Measurements from ENCODE around the gene MAPKBP1. TPM values are rescaled to one million over a fixed set of nuclear protein-coding genes. Genes with fewer than 3 reads are reported as not detected.

Gene MAPKBP1
- polyA plus RNA-seq, 2 of the 4 experiments (the other 2 are of a cell fraction), result 2.5 to 6.1 TPM

DNA sequence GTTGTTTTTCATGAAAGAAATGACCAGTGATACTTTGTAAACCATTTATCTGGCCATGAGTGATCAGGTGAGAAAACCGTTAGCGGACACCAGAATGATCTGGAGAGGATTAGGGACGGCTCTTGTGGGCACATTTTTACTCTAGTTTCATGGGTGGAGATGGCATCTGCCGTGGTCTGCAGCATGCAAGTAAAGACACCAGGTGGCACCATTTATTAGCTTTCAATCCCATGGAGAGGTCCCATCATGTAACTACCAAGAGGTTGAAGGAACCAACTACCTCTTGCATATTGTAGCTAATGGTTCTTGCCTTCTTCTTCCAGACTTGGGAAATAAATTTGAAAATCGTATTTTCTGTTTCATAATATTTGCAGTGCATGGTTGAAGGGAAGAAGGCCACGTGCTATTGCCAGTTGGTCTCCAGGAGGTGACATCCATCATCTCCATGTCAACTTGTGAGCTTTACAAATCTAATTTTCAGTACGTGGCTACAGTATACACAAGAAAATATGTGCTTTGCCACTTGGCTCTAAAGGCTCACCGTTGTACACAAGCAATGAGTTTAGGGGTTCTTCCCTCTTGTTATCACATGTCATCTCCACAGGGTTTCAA lies 1.5 kb upstream of the MAPKBP1 start (continued):
- peak; percentile 49 to 70; a peak in 4 of 5 replicates for TF ChIP-seq RAD21 (conservative IDR thresholded peaks at IDR 0.05 in 1 of 2, IDR thresholded peaks at IDR 0.05 in 1 of 2)

DNA sequence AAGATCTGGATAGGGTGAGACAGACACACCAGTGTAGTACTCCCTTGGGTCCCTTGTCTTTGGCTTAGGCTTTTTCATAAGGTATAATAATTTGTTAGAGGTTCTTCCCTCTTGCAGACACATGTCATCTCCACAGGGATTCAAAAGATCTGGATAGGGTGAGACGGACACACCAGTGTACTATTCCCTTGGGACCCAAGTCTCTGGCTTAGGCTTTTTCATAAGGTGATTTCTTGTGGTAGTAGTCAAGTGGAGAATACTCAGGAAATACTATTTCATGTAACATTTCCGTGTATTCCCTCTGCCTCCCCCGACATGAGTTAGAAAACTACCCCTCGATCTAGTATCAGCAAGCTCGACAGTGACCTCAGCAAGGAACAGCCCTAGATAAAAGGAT lies 954 bp upstream of the MAPKBP1 start:
- Histone ChIP-seq H3K27ac (peak overlapping the region in 1 of 2 experiments; percentile 96; a peak in 4 of 6 replicates), H3K4me3 (no peak overlapping the region), H3K4me2 (peak overlapping the region; percentile 91), H3K9me3 (no peaks in the 10 kb centered on the region), H3K4me1 (peaks cover 22% of the 10 kb centered on the region; the same call in 2 of the 3 replicates)
- no peak for TF ChIP-seq CHD2 (IDR thresholded peaks at IDR 0.05; ENCODE audit: low read length, partially characterized antibody)
- TF ChIP-seq, protein P1, sequence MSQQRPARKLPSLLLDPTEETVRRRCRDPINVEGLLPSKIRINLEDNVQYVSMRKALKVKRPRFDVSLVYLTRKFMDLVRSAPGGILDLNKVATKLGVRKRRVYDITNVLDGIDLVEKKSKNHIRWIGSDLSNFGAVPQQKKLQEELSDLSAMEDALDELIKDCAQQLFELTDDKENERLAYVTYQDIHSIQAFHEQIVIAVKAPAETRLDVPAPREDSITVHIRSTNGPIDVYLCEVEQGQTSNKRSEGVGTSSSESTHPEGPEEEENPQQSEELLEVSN (IDR thresholded peaks at IDR 0.05; ENCODE audit: borderline replicate concordance, low read depth), result no peak
- TF ChIP-seq POLR2A (IDR thresholded peaks at IDR 0.05; ENCODE audit: low read length), result no peak
- TF ChIP-seq, protein P2, sequence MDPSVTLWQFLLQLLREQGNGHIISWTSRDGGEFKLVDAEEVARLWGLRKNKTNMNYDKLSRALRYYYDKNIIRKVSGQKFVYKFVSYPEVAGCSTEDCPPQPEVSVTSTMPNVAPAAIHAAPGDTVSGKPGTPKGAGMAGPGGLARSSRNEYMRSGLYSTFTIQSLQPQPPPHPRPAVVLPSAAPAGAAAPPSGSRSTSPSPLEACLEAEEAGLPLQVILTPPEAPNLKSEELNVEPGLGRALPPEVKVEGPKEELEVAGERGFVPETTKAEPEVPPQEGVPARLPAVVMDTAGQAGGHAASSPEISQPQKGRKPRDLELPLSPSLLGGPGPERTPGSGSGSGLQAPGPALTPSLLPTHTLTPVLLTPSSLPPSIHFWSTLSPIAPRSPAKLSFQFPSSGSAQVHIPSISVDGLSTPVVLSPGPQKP (IDR thresholded peaks at IDR 0.05; ENCODE audit: low read depth, low read length), result no peak
- 80% methylated on average over 5 of the region's 5 CpGs for WGBS (ENCODE audit: missing lambda C conversion rate)
- no peak for FAIRE-seq
- ChIA-PET POLR2A (no interaction called here), CTCF (interaction anchor here (0.7 to 8.0 kb wide), 21 partner anchors 10 to 308 kb away, joined by 3 to 103 read pairs (median 4); no protein-coding TSS in a partner anchor)
- DNase-seq (ENCODE audit: low read depth in 1 of 2, low spot score in 1 of 2), result no peak
- no peak for ATAC-seq

DNA sequence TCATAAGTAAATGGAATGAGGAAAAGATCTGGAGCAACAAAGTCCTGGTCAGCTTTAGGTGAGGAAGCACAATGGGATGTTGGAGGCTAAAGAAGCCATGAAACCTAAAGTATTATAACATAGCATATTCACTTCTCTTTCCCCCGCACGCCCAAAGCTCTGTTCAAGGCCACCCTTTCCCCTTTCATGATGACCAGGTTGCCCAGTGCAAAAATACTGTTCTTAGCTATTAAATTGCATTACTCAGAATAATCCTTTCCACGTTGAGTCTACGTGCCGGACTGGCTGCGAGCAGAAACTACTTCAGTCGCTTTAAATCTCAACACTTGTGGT lies 589 bp upstream of the MAPKBP1 start:
- FAIRE-seq (no peak), ATAC-seq (0 out of 6 replicates have a peak, but pooled peaks of 1 of the 2 experiments have one; percentile 2), DNase-seq (ENCODE audit: low read depth in 1 of 2, low spot score in 1 of 2) (no peak)
- ChIA-PET POLR2A (interaction anchor here (0.6 to 1.0 kb wide), 5 partner anchors 9 to 500 kb away, joined by 3 to 5 read pairs (median 3); partner anchors contain the start of genes GANC and TMEM87A), CTCF (interaction anchor here (0.7 to 8.0 kb wide), 14 partner anchors 9 to 308 kb away, joined by 3 to 103 read pairs (median 6); no protein-coding TSS in a partner anchor)
- WGBS (ENCODE audit: missing lambda C conversion rate), result 44% methylated on average over 7 of the region's 7 CpGs
- TF ChIP-seq POLR2AphosphoS2 (conservative IDR thresholded peaks at IDR 0.05; ENCODE audit: low read length) (no peak), NPAS2 (CRISPR knock-in tag; IDR thresholded peaks at IDR 0.05; ENCODE audit: borderline replicate concordance) (no peak), ESRRA (IDR thresholded peaks at IDR 0.05; ENCODE audit: borderline replicate concordance, low read length) (no peak), RFX5 (IDR thresholded peaks at IDR 0.05) (no peak), HEYL (CRISPR knock-in tag; IDR thresholded peaks at IDR 0.05) (no peak), HDAC2 (IDR thresholded peaks at IDR 0.05) (no peak)
- TF ChIP-seq, protein P3, sequence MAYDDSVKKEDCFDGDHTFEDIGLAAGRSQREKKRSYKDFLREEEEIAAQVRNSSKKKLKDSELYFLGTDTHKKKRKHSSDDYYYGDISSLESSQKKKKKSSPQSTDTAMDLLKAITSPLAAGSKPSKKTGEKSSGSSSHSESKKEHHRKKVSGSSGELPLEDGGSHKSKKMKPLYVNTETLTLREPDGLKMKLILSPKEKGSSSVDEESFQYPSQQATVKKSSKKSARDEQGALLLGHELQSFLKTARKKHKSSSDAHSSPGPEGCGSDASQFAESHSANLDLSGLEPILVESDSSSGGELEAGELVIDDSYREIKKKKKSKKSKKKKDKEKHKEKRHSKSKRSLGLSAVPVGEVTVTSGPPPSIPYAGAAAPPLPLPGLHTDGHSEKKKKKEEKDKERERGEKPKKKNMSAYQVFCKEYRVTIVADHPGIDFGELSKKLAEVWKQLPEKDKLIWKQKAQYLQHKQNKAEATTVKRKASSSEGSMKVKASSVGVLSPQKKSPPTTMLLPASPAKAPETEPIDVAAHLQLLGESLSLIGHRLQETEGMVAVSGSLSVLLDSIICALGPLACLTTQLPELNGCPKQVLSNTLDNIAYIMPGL (CRISPR knock-in tag; IDR thresholded peaks at IDR 0.05; ENCODE audit: borderline replicate concordance), result no peak
- TF ChIP-seq, protein P4, sequence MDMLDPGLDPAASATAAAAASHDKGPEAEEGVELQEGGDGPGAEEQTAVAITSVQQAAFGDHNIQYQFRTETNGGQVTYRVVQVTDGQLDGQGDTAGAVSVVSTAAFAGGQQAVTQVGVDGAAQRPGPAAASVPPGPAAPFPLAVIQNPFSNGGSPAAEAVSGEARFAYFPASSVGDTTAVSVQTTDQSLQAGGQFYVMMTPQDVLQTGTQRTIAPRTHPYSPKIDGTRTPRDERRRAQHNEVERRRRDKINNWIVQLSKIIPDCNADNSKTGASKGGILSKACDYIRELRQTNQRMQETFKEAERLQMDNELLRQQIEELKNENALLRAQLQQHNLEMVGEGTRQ (IDR thresholded peaks at IDR 0.05), result no peak
- peak overlapping the region; percentile 81 to 96 for H3K27ac ChIP-seq
- H3K4me2 ChIP-seq, result peak overlapping the region; percentile 91
- H3K9me3 ChIP-seq, result no peaks in the 10 kb centered on the region
- H3K4me3 ChIP-seq, result peak overlapping the region; percentile 76
- H3K4me1 ChIP-seq, result peaks cover 22% of the 10 kb centered on the region; the same call in 2 of the 3 replicates

DNA sequence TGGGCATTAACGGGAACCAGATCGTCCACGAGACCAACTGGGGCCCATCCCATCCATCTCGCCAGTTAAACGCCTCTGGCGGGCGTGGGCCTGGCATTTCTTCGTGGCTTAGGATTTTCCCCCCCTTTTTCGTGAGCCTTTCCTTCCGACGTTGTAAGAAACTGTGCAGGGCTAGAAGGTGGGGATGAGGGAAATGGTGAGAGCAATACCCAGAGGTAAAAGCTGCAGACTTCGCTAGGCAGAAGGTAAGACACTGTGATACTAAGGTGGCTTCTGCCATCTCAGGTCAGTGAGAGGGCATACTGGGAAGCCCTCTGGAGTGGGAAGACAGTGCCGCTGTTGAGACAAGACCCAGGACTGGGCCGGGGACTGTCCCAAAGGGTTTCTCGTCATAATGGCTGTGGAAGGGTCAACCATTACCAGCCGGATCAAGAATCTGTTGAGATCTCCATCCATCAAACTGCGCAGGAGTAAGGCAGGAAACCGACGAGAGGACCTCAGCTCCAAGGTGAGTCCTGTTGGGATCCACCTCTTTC lies 666 bp downstream of the MAPKBP1 start:
- Histone ChIP-seq H3K4me3 (peak overlapping the region; percentile 76), H3K9me3 (no peaks in the 10 kb centered on the region), H3K4me2 (peak overlapping the region; percentile 91), H3K27ac (peak overlapping the region; percentile 81 to 96), H3K4me1 (peaks cover 22% of the 10 kb centered on the region; the same call in 2 of the 3 replicates)
- 34% methylated on average over 13 of the region's 19 CpGs for WGBS (ENCODE audit: missing lambda C conversion rate)
- DNase-seq (ENCODE audit: low read depth in 1 of 2, low spot score in 1 of 2) (no peak), FAIRE-seq (no peak), ATAC-seq (peak; percentile 42 to 47)
- POLR2A ChIA-PET, result interaction anchor here (0.9 to 1.0 kb wide), 2 partner anchors 36 to 37 kb away, joined by 3 to 4 read pairs; no protein-coding TSS in a partner anchor
- CTCF ChIA-PET, result interaction anchor here (0.8 to 8.0 kb wide), 11 partner anchors 8 to 213 kb away, joined by 3 to 103 read pairs (median 6); no protein-coding TSS in a partner anchor
- TF ChIP-seq, protein P5, sequence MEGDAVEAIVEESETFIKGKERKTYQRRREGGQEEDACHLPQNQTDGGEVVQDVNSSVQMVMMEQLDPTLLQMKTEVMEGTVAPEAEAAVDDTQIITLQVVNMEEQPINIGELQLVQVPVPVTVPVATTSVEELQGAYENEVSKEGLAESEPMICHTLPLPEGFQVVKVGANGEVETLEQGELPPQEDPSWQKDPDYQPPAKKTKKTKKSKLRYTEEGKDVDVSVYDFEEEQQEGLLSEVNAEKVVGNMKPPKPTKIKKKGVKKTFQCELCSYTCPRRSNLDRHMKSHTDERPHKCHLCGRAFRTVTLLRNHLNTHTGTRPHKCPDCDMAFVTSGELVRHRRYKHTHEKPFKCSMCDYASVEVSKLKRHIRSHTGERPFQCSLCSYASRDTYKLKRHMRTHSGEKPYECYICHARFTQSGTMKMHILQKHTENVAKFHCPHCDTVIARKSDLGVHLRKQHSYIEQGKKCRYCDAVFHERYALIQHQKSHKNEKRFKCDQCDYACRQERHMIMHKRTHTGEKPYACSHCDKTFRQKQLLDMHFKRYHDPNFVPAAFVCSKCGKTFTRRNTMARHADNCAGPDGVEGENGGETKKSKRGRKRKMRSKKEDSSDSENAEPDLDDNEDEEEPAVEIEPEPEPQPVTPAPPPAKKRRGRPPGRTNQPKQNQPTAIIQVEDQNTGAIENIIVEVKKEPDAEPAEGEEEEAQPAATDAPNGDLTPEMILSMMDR (IDR thresholded peaks at IDR 0.05), result no peak
- TF ChIP-seq EHMT2 (IDR thresholded peaks at IDR 0.05; ENCODE audit: low read depth) (no peak), CEBPB (IDR thresholded peaks at IDR 0.05) (no peak)
- TF ChIP-seq, protein P4 (IDR thresholded peaks at IDR 0.05), result no peak
- TF ChIP-seq, protein P2 (IDR thresholded peaks at IDR 0.05; ENCODE audit: low read depth, low read length), result no peak

Measured in A549 (cell line).